Right ventricle myocardium inferior (tissue), 1 donor: ENCODE data around the gene HPCAL1. TPM values are rescaled to one million over a fixed set of nuclear protein-coding genes. Genes with fewer than 3 reads are reported as not detected.

ENCODE experiments used
- ATAC-seq: fragments of 200-7000 bp; cut with Tn5 transposase; one replicate; pipeline ENCODE4 v1.9.1; 2020; ENCODE audit warnings: mild to moderate bottlenecking, moderate library complexity
- DNase-seq: peaks from one replicate; pipeline ENCODE4 v3.0.0; 2021; ENCODE audit errors: missing footprints
- intact Hi-C: fragments of 100-400 bp; cut with DNase I; formaldehyde crosslinking; loops from one replicate; pipeline ENCODE4 v1.11.0; 2022
- total RNA-seq: library from RNA; stranded (reverse); fragmentation: NEBNext Ultra II Directional; extraction: Animal tissue kit (Norgen Biotek cat#: 25700); gene quantifications from one replicate; pipeline ENCODE4 v1.2.1, GENCODE V29; 2021
- donor health status: DM: no; HTN: yes; CAD: no; lungs with severe emphysema.

HPCAL1 gene
- total RNA-seq, 1 donor from 2014 or later = 41.9 TPM

GRCh38 chr2:10357193-10358169 is 54.8 kb downstream of the HPCAL1 start:
- intact Hi-C loops = no loop called here
- DNase-seq = no peak
- ATAC-seq = no peak

- no peak for ATAC-seq
- DNase-seq = no peak
- intact Hi-C loops = no loop called here
Observed at GRCh38 chr2:10359246-10359645, 56.5 kb downstream of the HPCAL1 start.

DNA sequence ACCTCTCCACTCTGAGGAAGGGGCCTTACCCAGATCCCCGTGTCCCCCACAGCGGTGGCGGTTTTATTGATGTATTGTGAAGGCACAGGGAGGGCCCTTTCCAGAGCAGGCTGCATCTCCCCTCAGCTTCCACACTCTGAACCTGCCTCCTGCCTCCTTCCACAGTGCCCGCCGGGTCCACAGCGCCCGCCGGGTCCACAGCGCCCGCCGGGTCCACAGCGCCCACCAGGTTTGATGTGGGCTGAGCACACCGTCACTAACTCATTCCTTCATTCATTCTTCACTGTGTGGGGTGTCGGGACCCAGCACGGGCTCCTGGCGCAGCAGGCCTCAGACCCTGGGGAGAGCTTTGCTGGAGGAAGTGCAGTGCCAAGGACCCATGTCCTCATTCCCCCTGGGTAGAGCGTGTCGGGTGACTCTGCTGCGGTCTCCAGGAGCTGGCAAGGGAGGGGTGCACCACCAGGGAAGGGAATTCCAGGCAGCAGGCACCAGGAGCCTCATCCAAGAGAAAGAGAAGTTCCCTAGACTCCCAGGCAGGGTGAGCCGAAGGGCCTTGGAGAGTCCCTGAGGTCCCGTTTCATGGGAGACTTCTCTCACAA is 57.1 kb downstream of the HPCAL1 start:
- ATAC-seq (no peak), DNase-seq (no peak)
- intact Hi-C loops = no loop called here

- intact Hi-C loops = no loop called here
- no peak for ATAC-seq
- no peak for DNase-seq
Observed at GRCh38 chr2:10360460-10360849, 57.8 kb downstream of the HPCAL1 start.

- no peak for DNase-seq
- intact Hi-C loops = no loop called here
- no peak for ATAC-seq
Observed at GRCh38 chr2:10360850-10361588, 58.3 kb downstream of the HPCAL1 start.

- peak; percentile 26 for ATAC-seq
- intact Hi-C loops = no loop called here
- DNase-seq = no peak
Observed at GRCh38 chr2:10362096-10362897, 59.6 kb downstream of the HPCAL1 start.

GRCh38 chr2:10362898-10363454 is 60.3 kb downstream of the HPCAL1 start:
- no peak for ATAC-seq
- intact Hi-C loops = no loop called here

GRCh38 chr2:10363861-10364610 is 61.3 kb downstream of the HPCAL1 start:
- ATAC-seq (no peak), DNase-seq (no peak)
- intact Hi-C loops = no loop called here

More at GRCh38 chr2:10362898-10363454, 60.3 kb downstream of the HPCAL1 start:
- DNase-seq = no peak

DNA sequence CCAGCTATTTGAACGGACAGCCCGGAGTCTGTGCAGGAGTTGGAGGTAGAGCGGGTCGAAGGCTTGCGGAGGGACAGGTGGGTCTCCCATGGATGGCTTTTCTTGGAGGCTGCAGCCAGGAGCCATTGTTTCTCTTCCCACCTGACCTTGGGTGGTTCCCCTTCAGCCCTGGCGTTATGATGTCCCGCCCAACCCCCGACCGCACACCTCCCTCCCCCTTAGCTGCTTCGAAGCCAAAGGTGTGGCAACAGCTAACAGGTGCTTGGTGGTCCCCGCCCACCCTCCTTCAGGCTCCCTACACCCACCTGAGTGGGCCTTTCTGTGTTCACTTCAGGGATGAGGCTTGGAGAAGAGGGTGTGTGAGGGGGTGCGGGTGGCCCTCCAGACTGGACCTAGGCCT is 62.7 kb downstream of the HPCAL1 start:
- no peak for ATAC-seq
- DNase-seq = no peak
- intact Hi-C loops = no loop called here

- intact Hi-C loops = no loop called here
- DNase-seq = no peak
- ATAC-seq = no peak
Observed at GRCh38 chr2:10366601-10367270, 64.0 kb downstream of the HPCAL1 start.

DNA sequence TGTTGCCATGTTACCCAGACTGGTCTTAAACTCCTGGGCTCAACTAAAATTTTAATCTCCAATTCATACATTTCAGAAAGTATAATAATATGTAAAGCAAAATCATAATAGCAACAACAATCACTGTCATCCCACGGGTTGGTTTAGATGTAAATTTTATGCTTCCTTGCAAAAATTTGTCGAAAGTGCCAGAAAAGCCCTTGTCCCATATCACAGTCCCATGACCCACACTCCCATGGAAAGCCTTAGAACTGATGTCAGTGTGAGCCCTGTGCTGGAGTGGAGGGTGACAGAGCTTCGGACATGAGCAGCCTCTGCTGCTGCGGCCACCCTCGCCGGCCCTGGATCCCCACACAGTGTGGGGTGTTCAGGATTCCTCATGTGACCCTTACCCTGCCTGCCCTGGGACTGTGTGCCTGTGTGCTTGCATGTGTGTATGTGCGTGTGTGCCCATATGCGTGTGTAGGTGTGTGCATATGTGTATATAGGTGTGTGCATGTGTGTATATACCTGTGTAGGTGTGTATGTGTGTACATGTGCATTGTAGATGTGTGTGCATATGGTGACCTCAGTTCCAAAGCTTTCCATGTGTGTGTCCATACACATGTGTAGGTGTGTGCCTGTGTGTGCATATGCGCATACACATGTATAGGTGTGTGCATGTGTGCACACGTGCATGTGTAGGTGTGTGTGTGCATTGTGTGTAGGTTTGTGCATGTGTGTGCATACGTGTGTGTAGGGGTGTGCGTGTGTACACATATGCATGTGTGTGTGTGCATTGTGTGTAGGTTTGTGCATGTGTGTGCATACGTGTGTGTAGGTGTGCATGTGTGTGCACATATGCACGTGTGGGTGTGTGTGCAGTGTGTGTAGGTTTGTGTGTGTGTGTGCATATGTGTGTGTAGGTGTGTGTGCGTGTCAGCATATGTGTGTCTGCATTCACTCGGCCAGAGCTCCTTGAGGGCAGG is 65.1 kb downstream of the HPCAL1 start:
- ATAC-seq (no peak), DNase-seq (no peak)
- intact Hi-C loops = no loop called here

DNA sequence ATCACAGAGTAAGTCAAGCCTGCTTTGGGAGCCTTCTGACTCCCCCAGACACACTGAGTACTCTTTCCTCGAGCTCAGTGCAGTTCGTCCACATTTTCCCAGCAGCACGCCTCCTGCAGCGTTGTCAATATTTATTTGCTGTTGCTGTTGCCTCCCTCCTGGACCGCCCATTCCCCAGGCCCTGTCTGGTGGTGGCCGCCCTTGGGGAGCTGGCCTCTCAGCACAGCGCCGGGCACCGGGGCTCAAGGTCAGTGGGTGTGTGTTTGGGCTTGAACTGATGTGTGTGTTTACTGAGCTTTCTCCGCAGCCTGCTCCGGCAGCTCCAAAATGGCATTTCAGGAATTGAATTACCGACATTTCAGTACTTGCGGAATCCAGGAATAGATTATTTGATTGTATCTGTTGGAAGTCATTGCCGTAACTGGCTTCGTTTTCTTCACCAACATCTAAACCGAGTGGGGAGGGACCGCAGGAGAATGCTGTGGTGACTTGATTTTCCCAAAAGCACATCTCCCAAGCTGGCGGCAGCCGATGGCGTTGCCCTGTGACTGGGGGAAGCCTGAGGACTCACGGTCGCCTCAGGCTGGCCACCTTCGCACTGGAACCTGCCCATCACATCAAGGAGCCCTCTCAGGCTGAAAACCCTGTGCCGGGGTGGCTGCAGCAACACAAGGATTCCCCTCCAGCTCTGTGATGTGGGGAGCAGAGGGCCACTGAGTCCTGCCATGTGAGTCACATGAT is 66.0 kb downstream of the HPCAL1 start:
- intact Hi-C loops = no loop called here
- no peak for DNase-seq

GRCh38 chr2:10369269-10370255 is 66.9 kb downstream of the HPCAL1 start:
- ATAC-seq (no peak), DNase-seq (no peak)
- intact Hi-C loops = no loop called here

More for the DNA sequence above, 66.0 kb downstream of the HPCAL1 start:
- no peak for ATAC-seq

- intact Hi-C loops = no loop called here
- ATAC-seq (no peak), DNase-seq (no peak)
Observed at GRCh38 chr2:10370390-10370789, 67.7 kb downstream of the HPCAL1 start.
